CD4-positive, alpha-beta T cell (primary cell): ENCODE data around the gene DAAM1. TPM values are rescaled to one million over a fixed set of nuclear protein-coding genes. Genes with fewer than 3 reads are reported as not detected.

ENCODE experiments used
- ATAC-seq: fragments of 200-7000 bp; cut with Tn5 transposase; one replicate; pipeline ENCODE4 v1.10.0; 2022; ENCODE audit warnings: mild to moderate bottlenecking; ENCODE audit not compliant: poor library complexity
- CTCF ChIA-PET: fragments of 350-600 bp; sonication (Branson Sonifier 250); formaldehyde crosslinking; loops from one replicate; lab custom pipeline; 2021; ENCODE audit warnings: antibody characterized with exemption, inconsistent platforms; lab: Charles Lee
- POLR2A ChIA-PET: fragments of 350-600 bp; sonication (Branson Sonifier 250); formaldehyde crosslinking; loops from one replicate; lab custom pipeline; 2021; ENCODE audit warnings: antibody characterized with exemption, inconsistent platforms; lab: Charles Lee
- DNase-seq, 14 experiments: peaks; one replicate each; pipeline ENCODE4 v3.0.0-alpha.2; 2013 to 2020; ENCODE audit warnings: mixed read lengths in 2 of 14
- H3K27ac ChIP-seq, 2 donors: one replicate each; pipeline versions ENCODE4 v1.5.1 to v1.7.0; 2013; ENCODE audit warnings: low read length in 2 of 2, low read depth in 1 of 2, mild to moderate bottlenecking in 1 of 2
- H3K27me3 ChIP-seq, 2 experiments: 1 replicate in 1 of 2; 2 replicates in 1 of 2; pipeline versions ENCODE4 v1.6.1 to v1.7.0; 2013; ENCODE audit warnings: low read length in 2 of 2, control low read depth in 1 of 2, mild to moderate bottlenecking in 1 of 2, moderate library complexity in 1 of 2; ENCODE audit not compliant: insufficient read depth in 2 of 2, control insufficient read depth in 1 of 2
- H3K36me3 ChIP-seq: one replicate; pipeline ENCODE4 v1.6.1; 2013; ENCODE audit warnings: low read length, control low read depth; ENCODE audit not compliant: insufficient read depth
- H3K4me1 ChIP-seq: one replicate; pipeline ENCODE4 v1.6.1; 2013; ENCODE audit warnings: low read length, control low read depth; ENCODE audit not compliant: insufficient read depth
- H3K4me3 ChIP-seq: one replicate; pipeline ENCODE4 v1.5.1; 2013; ENCODE audit warnings: mild to moderate bottlenecking, low read length, moderate library complexity
- H3K9me3 ChIP-seq, 2 experiments: 1 replicate in 1 of 2; 2 replicates in 1 of 2; pipeline versions ENCODE4 v1.6.1 to v1.7.0; 2013; ENCODE audit warnings: low read length in 2 of 2, mild to moderate bottlenecking in 2 of 2, control low read depth in 1 of 2, moderate library complexity in 1 of 2; ENCODE audit not compliant: control insufficient read depth in 1 of 2, insufficient read depth in 1 of 2
- H3K27ac Mint-ChIP-seq: one replicate; pipeline ENCODE4 v1.8.0; 2020; ENCODE audit warnings: mixed read lengths
- H3K27me3 Mint-ChIP-seq: one replicate; pipeline ENCODE4 v1.8.0; 2021; ENCODE audit warnings: mixed read lengths
- H3K36me3 Mint-ChIP-seq: one replicate; pipeline ENCODE4 v1.8.0; 2021; ENCODE audit warnings: low read depth, mixed read lengths
- H3K4me1 Mint-ChIP-seq: one replicate; pipeline ENCODE4 v1.8.0; 2021; ENCODE audit warnings: low read depth, mixed read lengths
- H3K4me3 Mint-ChIP-seq: one replicate; pipeline ENCODE4 v1.8.0; 2020; ENCODE audit warnings: mild to moderate bottlenecking, mixed read lengths
- H3K9me3 Mint-ChIP-seq: one replicate; pipeline ENCODE4 v1.8.0; 2020; ENCODE audit warnings: mixed read lengths
- CTCF ChIP-seq: fragments of 200-600 bp; IDR thresholded peaks from one replicate; pipeline ENCODE4 v1.8.0; 2022; ENCODE audit warnings: antibody characterized with exemption, mild to moderate bottlenecking
- intact Hi-C, 2 experiments: fragments of 100-400 bp; cut with DNase I in 1 of 2; cut with micrococcal nuclease in 1 of 2; formaldehyde crosslinking; loops; one replicate each; pipeline versions ENCODE4 v1.15.1 to v1.9.0; 2023 to 2025; cut with DNase I, micrococcal nuclease
- total RNA-seq, 174 experiments: library from RNA in 2 of 174; stranded (reverse) in 2 of 174; gene quantifications; one replicate each; pipeline ENCODE4 v1.2.3 and lab custom pipeline; 2021 to 2026

The DAAM1 gene
- total RNA-seq, 2 experiments from 2014 or later, result 7.4 to 8.8 TPM

- H3K27me3 Mint-ChIP-seq, result no peaks in the 10 kb centered on the region
- H3K9me3 ChIP-seq, result no peaks in the 10 kb centered on the region
- no peaks in the 10 kb centered on the region for H3K4me1 ChIP-seq
- no peak overlapping the region for H3K4me3 Mint-ChIP-seq
- ATAC-seq (no peak), DNase-seq (no peak)
- H3K9me3 Mint-ChIP-seq, result no peaks in the 10 kb centered on the region
- TF ChIP-seq CTCF, result no peak
- ChIA-PET CTCF (no interaction called here), POLR2A (no interaction called here)
- peaks cover 13% of the 10 kb centered on the region for H3K36me3 ChIP-seq
- H3K36me3 Mint-ChIP-seq, result peaks cover 69% of the 10 kb centered on the region
- intact Hi-C loops, result no loop called here
- H3K4me1 Mint-ChIP-seq, result no peaks in the 10 kb centered on the region
- H3K4me3 ChIP-seq, result no peak overlapping the region
- H3K27ac Mint-ChIP-seq, result no peak overlapping the region
- H3K27me3 ChIP-seq, result no peaks in the 10 kb centered on the region
- no peak overlapping the region for H3K27ac ChIP-seq
Measured at GRCh38 chr14:59267046-59267445, 78.6 kb downstream of the DAAM1 start.

GRCh38 chr14:59268011-59268410 lies 79.5 kb downstream of the DAAM1 start:
- H3K4me1 Mint-ChIP-seq, result no peaks in the 10 kb centered on the region
- POLR2A ChIA-PET, result no interaction called here
- H3K27me3 Mint-ChIP-seq, result no peaks in the 10 kb centered on the region

GRCh38 chr14:59268858-59269257 lies 80.4 kb downstream of the DAAM1 start:
- Histone ChIP-seq H3K4me1 (no peaks in the 10 kb centered on the region), H3K36me3 (peaks cover 7% of the 10 kb centered on the region), H3K27ac (no peak overlapping the region), H3K9me3 (no peaks in the 10 kb centered on the region), H3K27me3 (no peaks in the 10 kb centered on the region), H3K4me3 (no peak overlapping the region)
- intact Hi-C loops, result no loop called here
- POLR2A ChIA-PET, result no interaction called here
- no peak overlapping the region for H3K4me3 Mint-ChIP-seq
- no peaks in the 10 kb centered on the region for H3K4me1 Mint-ChIP-seq
- no peak for DNase-seq
- H3K27ac Mint-ChIP-seq, result no peak overlapping the region
- peaks cover 61% of the 10 kb centered on the region for H3K36me3 Mint-ChIP-seq
- TF ChIP-seq CTCF, result no peak
- CTCF ChIA-PET, result no interaction called here
- no peaks in the 10 kb centered on the region for H3K27me3 Mint-ChIP-seq
- no peak for ATAC-seq
- H3K9me3 Mint-ChIP-seq, result no peaks in the 10 kb centered on the region

More at GRCh38 chr14:59268011-59268410, 79.5 kb downstream of the DAAM1 start:
- Histone ChIP-seq H3K27ac (no peak overlapping the region), H3K9me3 (no peaks in the 10 kb centered on the region), H3K4me3 (no peak overlapping the region), H3K27me3 (no peaks in the 10 kb centered on the region), H3K36me3 (peaks cover 13% of the 10 kb centered on the region), H3K4me1 (no peaks in the 10 kb centered on the region)
- ATAC-seq (no peak), DNase-seq (no peak)
- Mint-ChIP-seq H3K9me3 (no peaks in the 10 kb centered on the region), H3K36me3 (peaks cover 69% of the 10 kb centered on the region), H3K4me3 (no peak overlapping the region), H3K27ac (no peak overlapping the region)
- TF ChIP-seq CTCF, result no peak
- CTCF ChIA-PET, result interaction anchor here (0.7 kb wide), 1 partner anchor 504 kb away, joined by 3 read pairs; no protein-coding TSS in a partner anchor
- intact Hi-C loops, result no loop called here
